Activated CD8-positive, alpha-beta T cell treated with anti-CD3 and anti-CD28 coated beads for 36 hours (primary cell): ENCODE measurements around the gene APOL6. TPM values are rescaled to one million over a fixed set of nuclear protein-coding genes. Genes with fewer than 3 reads are reported as not detected.

Source experiments
- ATAC-seq: fragments of 200-7000 bp; cut with Tn5 transposase; one replicate; pipeline ENCODE4 v1.10.0; 2021; ENCODE audit warnings: mild to moderate bottlenecking, moderate library complexity
- CTCF ChIA-PET: fragments of 350-600 bp; sonication (Branson Sonifier 250); formaldehyde crosslinking; loops from one replicate; lab custom pipeline; 2021; ENCODE audit warnings: antibody characterized with exemption; lab: Charles Lee
- POLR2A ChIA-PET: fragments of 350-600 bp; sonication (Branson Sonifier 250); formaldehyde crosslinking; loops from one replicate; lab custom pipeline; 2021; ENCODE audit warnings: antibody characterized with exemption; lab: Charles Lee
- DNase-seq: peaks from one replicate; pipeline ENCODE4 v3.0.0-alpha.2; 2020
- H3K27ac Mint-ChIP-seq: one replicate; pipeline ENCODE4 v1.8.0; 2021; ENCODE audit warnings: mild to moderate bottlenecking, mixed read lengths
- H3K27me3 Mint-ChIP-seq: one replicate; pipeline ENCODE4 v1.8.0; 2021; ENCODE audit warnings: mixed read lengths
- H3K36me3 Mint-ChIP-seq: one replicate; pipeline ENCODE4 v1.8.0; 2021; ENCODE audit warnings: low read depth, mixed read lengths
- H3K4me1 Mint-ChIP-seq: one replicate; pipeline ENCODE4 v1.8.0; 2021; ENCODE audit warnings: low read depth, mixed read lengths
- H3K4me3 Mint-ChIP-seq: one replicate; pipeline ENCODE4 v1.8.0; 2021; ENCODE audit warnings: mild to moderate bottlenecking, moderate library complexity, mixed read lengths
- H3K9me3 Mint-ChIP-seq: one replicate; pipeline ENCODE4 v1.8.0; 2021; ENCODE audit warnings: mixed read lengths
- intact Hi-C: fragments of 100-400 bp; cut with micrococcal nuclease; formaldehyde crosslinking; loops from one replicate; pipeline ENCODE4 v1.10.0; 2022
- total RNA-seq, 2 experiments: library from RNA; stranded (reverse); gene quantifications; one replicate each; pipeline ENCODE4 v1.2.3, GENCODE V29; 2021
- TF ChIP-seq, protein P1 (sequence below): fragments of 200-600 bp; IDR thresholded peaks from one replicate; pipeline ENCODE4 v1.8.0; 2022; ENCODE audit warnings: antibody characterized with exemption, mild to moderate bottlenecking

The APOL6 gene
- total RNA-seq, 2 experiments from 2014 or later: 37.1 to 38.0 TPM

DNA sequence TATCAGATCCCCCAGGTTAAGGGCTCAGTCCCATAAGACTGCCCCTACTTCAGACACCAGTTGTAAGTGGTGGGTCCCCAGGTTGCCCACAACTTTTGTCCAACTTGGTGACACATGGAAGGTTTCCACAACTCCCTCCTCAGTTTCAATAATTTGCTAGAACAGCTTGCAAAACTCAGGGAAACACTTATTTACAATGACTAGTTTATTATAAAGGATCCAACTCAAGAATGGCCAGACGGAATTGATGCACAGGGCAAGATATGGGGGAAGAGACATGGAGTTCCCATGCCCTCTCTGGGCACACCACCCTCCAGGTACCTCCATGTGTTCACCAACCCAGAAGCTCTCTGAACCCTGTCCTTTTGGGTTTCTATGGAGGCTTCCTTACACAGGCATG lies 5.6 kb downstream of the APOL6 start:
- DNase-seq (no peak), ATAC-seq (no peak)
- no peak overlapping the region for H3K4me3 Mint-ChIP-seq
- TF ChIP-seq, protein P1, sequence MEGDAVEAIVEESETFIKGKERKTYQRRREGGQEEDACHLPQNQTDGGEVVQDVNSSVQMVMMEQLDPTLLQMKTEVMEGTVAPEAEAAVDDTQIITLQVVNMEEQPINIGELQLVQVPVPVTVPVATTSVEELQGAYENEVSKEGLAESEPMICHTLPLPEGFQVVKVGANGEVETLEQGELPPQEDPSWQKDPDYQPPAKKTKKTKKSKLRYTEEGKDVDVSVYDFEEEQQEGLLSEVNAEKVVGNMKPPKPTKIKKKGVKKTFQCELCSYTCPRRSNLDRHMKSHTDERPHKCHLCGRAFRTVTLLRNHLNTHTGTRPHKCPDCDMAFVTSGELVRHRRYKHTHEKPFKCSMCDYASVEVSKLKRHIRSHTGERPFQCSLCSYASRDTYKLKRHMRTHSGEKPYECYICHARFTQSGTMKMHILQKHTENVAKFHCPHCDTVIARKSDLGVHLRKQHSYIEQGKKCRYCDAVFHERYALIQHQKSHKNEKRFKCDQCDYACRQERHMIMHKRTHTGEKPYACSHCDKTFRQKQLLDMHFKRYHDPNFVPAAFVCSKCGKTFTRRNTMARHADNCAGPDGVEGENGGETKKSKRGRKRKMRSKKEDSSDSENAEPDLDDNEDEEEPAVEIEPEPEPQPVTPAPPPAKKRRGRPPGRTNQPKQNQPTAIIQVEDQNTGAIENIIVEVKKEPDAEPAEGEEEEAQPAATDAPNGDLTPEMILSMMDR: no peak
- peaks cover 27% of the 10 kb centered on the region for H3K9me3 Mint-ChIP-seq
- H3K4me1 Mint-ChIP-seq: peaks cover 68% of the 10 kb centered on the region
- H3K36me3 Mint-ChIP-seq: peaks cover 90% of the 10 kb centered on the region
- ChIA-PET CTCF (no interaction called here), POLR2A (interaction anchor here (1.0 kb wide), 1 partner anchor 16 kb away, joined by 3 read pairs; no protein-coding TSS in a partner anchor)
- intact Hi-C loops: no loop called here
- H3K27me3 Mint-ChIP-seq: no peaks in the 10 kb centered on the region
- peak overlapping the region; percentile 50 for H3K27ac Mint-ChIP-seq

DNA sequence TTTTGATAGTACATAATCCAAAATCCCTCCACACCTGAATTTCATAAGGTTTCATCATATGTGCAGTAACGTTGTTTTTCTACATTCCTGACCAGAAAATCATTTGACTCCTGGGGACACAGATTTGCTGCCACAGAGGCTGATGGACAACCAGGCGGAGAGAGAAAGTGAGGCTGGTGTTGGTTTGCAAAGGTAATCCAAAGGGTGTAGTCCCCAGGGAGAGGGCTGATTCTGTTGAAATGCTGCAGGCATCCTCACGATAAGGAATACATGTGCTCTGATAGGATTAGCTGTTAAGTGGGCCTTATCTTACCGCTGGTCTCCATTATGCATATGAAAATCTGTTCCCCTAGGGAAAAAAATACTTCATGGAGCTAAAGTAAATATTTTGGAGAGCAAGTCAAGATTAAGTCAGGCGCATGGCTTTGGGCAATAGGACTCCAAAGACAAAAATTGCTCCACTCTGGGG lies 8.1 kb downstream of the APOL6 start:
- no peak for DNase-seq
- intact Hi-C loops: no loop called here
- Mint-ChIP-seq H3K27ac (peak overlapping the region; percentile 96), H3K27me3 (no peaks in the 10 kb centered on the region), H3K4me1 (peaks cover 82% of the 10 kb centered on the region), H3K9me3 (peaks cover 33% of the 10 kb centered on the region), H3K4me3 (no peak overlapping the region), H3K36me3 (peaks cover 90% of the 10 kb centered on the region)
- no peak for ATAC-seq
- POLR2A ChIA-PET: interaction anchor here (0.6 to 4.2 kb wide), 3 partner anchors 7 to 10 kb away, joined by 3 to 41 read pairs (median 3); partner anchors contain the start of gene APOL6
- CTCF ChIA-PET: interaction anchor here (1.0 kb wide), 1 partner anchor 9 kb away, joined by 3 read pairs; no protein-coding TSS in a partner anchor
- TF ChIP-seq, protein P1: no peak

DNA sequence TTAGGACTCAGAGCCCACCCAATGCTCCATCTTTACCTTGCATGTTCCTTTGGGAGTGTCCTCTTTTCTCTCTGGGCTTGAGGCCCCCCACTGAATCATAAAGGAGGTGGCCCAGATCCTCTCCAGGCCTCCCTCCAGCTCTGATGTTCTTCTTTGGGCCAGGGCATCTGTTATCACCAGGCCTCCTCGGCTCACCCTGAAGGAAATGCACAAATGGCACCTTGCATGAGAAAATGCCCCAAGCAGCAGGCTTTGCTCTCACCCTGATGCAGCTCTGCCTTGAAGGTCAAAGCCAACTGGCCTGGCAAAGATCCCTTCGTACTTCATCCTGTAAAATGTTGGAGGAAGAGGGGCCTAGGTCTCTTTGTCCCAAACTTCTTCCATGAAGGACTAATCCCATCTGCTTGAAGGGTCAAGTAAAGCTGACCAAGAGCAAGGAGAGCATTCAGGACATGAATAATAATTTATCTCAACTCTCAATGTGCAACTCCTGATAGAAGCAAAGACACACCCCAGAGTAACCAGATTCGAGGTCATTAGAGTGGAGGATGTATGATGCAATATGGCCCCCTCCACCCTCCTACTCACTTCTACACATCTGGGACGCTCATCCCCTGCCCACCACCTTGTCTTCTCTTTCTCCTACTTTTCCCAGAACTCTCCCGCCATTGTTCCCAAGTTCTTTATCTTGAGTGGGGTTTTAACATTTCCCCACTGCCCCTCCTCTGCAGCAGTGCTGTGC lies 9.5 kb downstream of the APOL6 start:
- no peaks in the 10 kb centered on the region for H3K27me3 Mint-ChIP-seq
- intact Hi-C loops: no loop called here
- TF ChIP-seq, protein P1: no peak
- H3K4me3 Mint-ChIP-seq: no peak overlapping the region
- H3K9me3 Mint-ChIP-seq: peaks cover 36% of the 10 kb centered on the region
- ChIA-PET POLR2A (interaction anchor here (4.2 kb wide), 1 partner anchor 9 kb away, joined by 41 read pairs; the partner anchor contains the start of gene APOL6), CTCF (interaction anchor here (1.5 to 2.3 kb wide), 2 partner anchors 8 to 27 kb away, joined by 3 to 5 read pairs; no protein-coding TSS in a partner anchor)
- DNase-seq (no peak), ATAC-seq (no peak)
- peaks cover 84% of the 10 kb centered on the region for H3K4me1 Mint-ChIP-seq
- H3K36me3 Mint-ChIP-seq: peaks cover 94% of the 10 kb centered on the region
- H3K27ac Mint-ChIP-seq: peak overlapping the region; percentile 96

DNA sequence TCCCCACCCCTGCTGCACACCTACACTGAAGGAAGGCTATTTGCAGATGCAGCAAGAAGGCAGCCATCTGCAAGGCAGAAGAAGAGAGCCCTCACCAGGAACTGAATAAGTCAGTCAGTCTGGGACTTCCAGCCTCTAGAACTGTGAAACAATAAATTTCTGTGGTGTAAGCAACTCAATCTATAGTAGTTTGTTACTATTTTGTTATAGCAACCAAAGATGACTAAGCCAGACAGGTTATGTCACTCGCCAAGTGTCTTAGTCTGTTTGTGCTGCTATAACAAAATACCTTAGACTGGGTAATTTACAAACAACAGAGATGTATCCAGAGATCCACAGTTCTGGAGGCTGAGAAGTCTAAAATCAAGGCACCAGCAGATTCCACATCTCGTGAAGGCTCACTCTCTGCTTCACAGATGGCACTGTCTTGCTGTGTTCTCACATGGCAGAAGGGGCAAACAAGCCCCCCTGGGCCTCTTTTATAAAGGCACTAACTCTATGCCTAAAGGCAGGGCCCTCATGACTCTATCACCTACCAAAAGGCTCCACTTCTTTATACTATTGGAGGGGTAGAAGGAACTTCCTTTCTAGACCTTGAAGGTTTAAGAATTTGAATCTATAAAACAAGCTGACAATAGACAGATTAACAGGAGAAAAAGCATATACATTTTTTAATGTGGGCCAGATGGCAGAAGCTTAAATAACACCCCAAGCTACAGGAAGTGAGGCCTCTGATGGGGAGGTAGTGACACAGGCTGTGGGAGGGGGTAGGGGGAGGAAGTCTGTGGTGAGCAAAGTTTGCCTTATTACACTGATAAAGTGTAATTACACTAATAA lies 12.3 kb downstream of the APOL6 start:
- Mint-ChIP-seq H3K27ac (peak overlapping the region; percentile 96), H3K4me3 (peak overlapping the region; percentile 24), H3K9me3 (peaks cover 37% of the 10 kb centered on the region), H3K36me3 (peaks cover 91% of the 10 kb centered on the region), H3K27me3 (no peaks in the 10 kb centered on the region), H3K4me1 (peaks cover 74% of the 10 kb centered on the region)
- CTCF ChIA-PET: interaction anchor here (0.9 kb wide), 1 partner anchor 12 kb away, joined by 5 read pairs; the partner anchor contains the start of gene APOL6
- POLR2A ChIA-PET: interaction anchor here (2.4 to 6.7 kb wide), 3 partner anchors 11 to 17 kb away, joined by 6 to 95 read pairs (median 41); partner anchors contain the start of gene APOL6
- peak; percentile 70 for DNase-seq
- intact Hi-C loops: no loop called here
- ATAC-seq: peak; percentile 78
- TF ChIP-seq, protein P1: no peak
